SK-N-SH (cell line): ENCODE measurements around the gene MED8. TPM values are rescaled to one million over a fixed set of nuclear protein-coding genes. Genes with fewer than 3 reads are reported as not detected.

Experiments
- CTCF ChIA-PET: fragments of 300-600, 350-600 bp; formaldehyde crosslinking; extraction: SDS; loops from one replicate; lab custom pipeline; 2021; lab: Yijun Ruan, JAX
- POLR2A ChIA-PET: fragments of 350-600 bp; sonication (Branson Sonifier 250); formaldehyde crosslinking; extraction: SDS; loops from one replicate; lab custom pipeline; 2020; ENCODE audit warnings: antibody characterized with exemption, inconsistent platforms; lab: Yijun Ruan, JAX
- DNase-seq: peaks from one replicate; pipeline ENCODE4 v3.0.0; 2012
- H2AFZ ChIP-seq: fragments of 200-600 bp; sonication (generic); 2 replicates; pipeline ENCODE4 v1.8.1; 2016; ENCODE audit warnings: antibody characterized with exemption, mild to moderate bottlenecking, low read depth
- H3F3A ChIP-seq: fragments of 200-600 bp; sonication (generic); replicated peaks from 2 replicates; pipeline ENCODE3; 2016; ENCODE audit warnings: antibody characterized with exemption, mild to moderate bottlenecking; ENCODE audit not compliant: insufficient read depth
- H3K27ac ChIP-seq, 2 experiments: fragments of 200-500 bp in 1 of 2; fragments of 200-600 bp in 1 of 2; sonication (Bioruptor generic) in 1 of 2; sonication (generic), shearing (Covaris generic) in 1 of 2; 2 replicates each; pipeline versions ENCODE4 v1.5.1 to v1.6.1; 2014 to 2016; ENCODE audit warnings: low read depth in 2 of 2, inconsistent platforms in 1 of 2, low read length in 1 of 2, mild to moderate bottlenecking in 1 of 2, mixed read lengths in 1 of 2
- H3K27me3 ChIP-seq: fragments of 200-600 bp; sonication (generic), shearing (Covaris generic); 2 replicates; pipeline ENCODE4 v1.6.1; 2016; ENCODE audit warnings: mixed run types; ENCODE audit not compliant: insufficient read depth
- H3K36me3 ChIP-seq, 2 experiments: fragments of 200-500 bp in 1 of 2; fragments of 200-600 bp in 1 of 2; sonication (Bioruptor generic) in 1 of 2; sonication (generic) in 1 of 2; replicated peaks in 1 of 2; 2 replicates each; pipeline versions ENCODE3 to v1.5.1; 2014 to 2016; ENCODE audit warnings: low read length in 1 of 2, mild to moderate bottlenecking in 1 of 2; ENCODE audit not compliant: insufficient read depth in 2 of 2, control insufficient read depth in 1 of 2
- H3K4me1 ChIP-seq, 2 experiments: fragments of 200-500 bp in 1 of 2; fragments of 200-600 bp in 1 of 2; sonication (Bioruptor generic) in 1 of 2; sonication (generic), shearing (Covaris generic) in 1 of 2; 2 replicates each; pipeline versions ENCODE4 v1.5.1 to v1.6.1; 2014 to 2016; ENCODE audit warnings: low read depth in 1 of 2, low read length in 1 of 2, mixed run types in 1 of 2; ENCODE audit not compliant: insufficient read depth in 2 of 2, control insufficient read depth in 1 of 2
- H3K4me2 ChIP-seq: fragments of 200-600 bp; sonication (generic), shearing (Covaris generic); 2 replicates; pipeline ENCODE4 v1.6.1; 2017; ENCODE audit warnings: mixed run types
- H3K4me3 ChIP-seq, 2 experiments: fragments of 200-500 bp in 1 of 2; fragments of 200-600 bp in 1 of 2; sonication (Bioruptor generic) in 1 of 2; sonication (generic), shearing (Covaris generic) in 1 of 2; 2 replicates each; pipeline versions ENCODE4 v1.5.1 to v1.8.1; 2014 to 2016; ENCODE audit warnings: low read depth in 2 of 2, inconsistent platforms in 1 of 2, low read length in 1 of 2, mild to moderate bottlenecking in 1 of 2, mixed read lengths in 1 of 2, moderate library complexity in 1 of 2
- H3K79me2 ChIP-seq: fragments of 200-600 bp; sonication (generic); 2 replicates; pipeline ENCODE4 v1.8.1; 2017; ENCODE audit warnings: mild to moderate bottlenecking; ENCODE audit not compliant: insufficient read depth
- H3K9ac ChIP-seq: fragments of 200-600 bp; sonication (generic); 2 replicates; pipeline ENCODE4 v1.6.1; 2017; ENCODE audit warnings: mixed run types
- H3K9me2 ChIP-seq: fragments of 200-600 bp; sonication (generic); 2 replicates; pipeline ENCODE4 v1.6.1; 2017; ENCODE audit warnings: mixed run types
- H3K9me3 ChIP-seq: fragments of 200-600 bp; sonication (generic); 2 replicates; pipeline ENCODE4 v1.6.1; 2017; ENCODE audit warnings: mixed run types, mild to moderate bottlenecking, moderate library complexity
- H4K20me1 ChIP-seq: fragments of 200-600 bp; sonication (generic); 2 replicates; pipeline ENCODE4 v1.6.1; 2017; ENCODE audit warnings: mild to moderate bottlenecking, mixed run types; ENCODE audit not compliant: insufficient read depth
- CHD2 ChIP-seq: fragments of 150-350 bp; IDR thresholded peaks from 2 replicates; pipeline ENCODE4 v1.6.1; 2018; ENCODE audit warnings: low read length; ENCODE audit not compliant: partially characterized antibody
- ELF1 ChIP-seq: IDR thresholded peaks from 2 replicates; pipeline ENCODE4 v1.4.0; 2012
- EP300 ChIP-seq, 2 experiments: IDR thresholded peaks; 2 replicates each; pipeline versions ENCODE4 v1.4.0 to v1.6.1; 2012; ENCODE audit warnings: borderline replicate concordance in 1 of 2, low read depth in 1 of 2, low read length in 1 of 2
- FOXM1 ChIP-seq: IDR thresholded peaks from 2 replicates; pipeline ENCODE4 v1.4.0; 2012; ENCODE audit warnings: low read depth, mild to moderate bottlenecking
- GABPA ChIP-seq: IDR thresholded peaks from 2 replicates; pipeline ENCODE4 v1.4.0; 2012; ENCODE audit warnings: low read depth, mild to moderate bottlenecking
- JUND ChIP-seq: IDR thresholded peaks from 2 replicates; pipeline ENCODE4 v1.4.0; 2012
- MEF2A ChIP-seq: IDR thresholded peaks from 2 replicates; pipeline ENCODE4 v1.4.0; 2012; ENCODE audit warnings: low read depth, borderline replicate concordance
- MXI1 ChIP-seq: IDR thresholded peaks from 2 replicates; pipeline ENCODE4 v1.6.1; 2012; ENCODE audit warnings: mild to moderate bottlenecking, low read depth, low read length, improper control_type of control experiment
- NFIC ChIP-seq: IDR thresholded peaks from 2 replicates; pipeline ENCODE4 v1.4.0; 2012; ENCODE audit warnings: borderline replicate concordance
- NRF1 ChIP-seq: IDR thresholded peaks from 2 replicates; pipeline ENCODE4 v1.6.1; 2012; ENCODE audit warnings: low read depth, mild to moderate bottlenecking, low read length
- POLR2AphosphoS5 ChIP-seq: IDR thresholded peaks from 2 replicates; pipeline ENCODE4 v1.6.1; 2012; ENCODE audit warnings: low read depth, low read length
- RAD21 ChIP-seq: IDR thresholded peaks from 2 replicates; pipeline ENCODE4 v1.6.1; 2012; ENCODE audit warnings: mild to moderate bottlenecking, low read length
- RCOR1 ChIP-seq: fragments of 150-350 bp; IDR thresholded peaks from 2 replicates; pipeline ENCODE4 v1.6.1; 2017; ENCODE audit warnings: antibody characterized with exemption, low read length
- RFX5 ChIP-seq: IDR thresholded peaks from 2 replicates; pipeline ENCODE4 v1.6.1; 2012; ENCODE audit warnings: mild to moderate bottlenecking, improper control_type of control experiment, low read length
- RXRA ChIP-seq: IDR thresholded peaks from 2 replicates; pipeline ENCODE4 v1.4.0; 2012; ENCODE audit warnings: low read depth, mild to moderate bottlenecking, borderline replicate concordance
- SMC3 ChIP-seq: IDR thresholded peaks from 2 replicates; pipeline ENCODE4 v1.6.1; 2012; ENCODE audit warnings: low read depth, low read length, improper control_type of control experiment
- TCF12 ChIP-seq: IDR thresholded peaks from 2 replicates; pipeline ENCODE4 v1.4.0; 2012
- WGBS: methylation state at CpG from one replicate; pipeline ENCODE4 v1.1.6; 2017; ENCODE audit warnings: low lambda C conversion rate; 5-methylcytosine and 5-hydroxymethylcytosine counted together
- polyA plus RNA-seq, 3 experiments: library from polyadenylated mRNA; depleted of rRNA; stranded (reverse); fragments of >200 nt; gene quantifications; 2 replicates each; pipeline ENCODE4 v1.2.3, GENCODE V29; 2012
- TF ChIP-seq, protein P1 (sequence below): IDR thresholded peaks from 2 replicates; pipeline ENCODE4 v1.4.0; 2012; ENCODE audit warnings: low read depth
- TF ChIP-seq, protein P2 (sequence below): IDR thresholded peaks from 2 replicates; pipeline ENCODE4; 2012
- TF ChIP-seq, protein P3 (sequence below): fragments of 200-600 bp; sonication (generic); IDR thresholded peaks from 2 replicates; pipeline ENCODE4 v1.6.1; 2017; ENCODE audit warnings: antibody characterized with exemption, mild to moderate bottlenecking, moderate library complexity
- TF ChIP-seq, protein P4 (sequence below): fragments of 150-350 bp; IDR thresholded peaks from 2 replicates; pipeline ENCODE4 v1.6.1; 2017; ENCODE audit warnings: antibody characterized with exemption, low read length, low read depth, borderline replicate concordance
- TF ChIP-seq, protein P5 (sequence below): IDR thresholded peaks from 2 replicates; pipeline ENCODE4 v1.4.0; 2012; ENCODE audit warnings: low read depth, borderline replicate concordance

Gene MED8
- polyA plus RNA-seq, 1 of the 3 experiments (the other 2 are of a cell fraction), result 33.7 TPM

DNA sequence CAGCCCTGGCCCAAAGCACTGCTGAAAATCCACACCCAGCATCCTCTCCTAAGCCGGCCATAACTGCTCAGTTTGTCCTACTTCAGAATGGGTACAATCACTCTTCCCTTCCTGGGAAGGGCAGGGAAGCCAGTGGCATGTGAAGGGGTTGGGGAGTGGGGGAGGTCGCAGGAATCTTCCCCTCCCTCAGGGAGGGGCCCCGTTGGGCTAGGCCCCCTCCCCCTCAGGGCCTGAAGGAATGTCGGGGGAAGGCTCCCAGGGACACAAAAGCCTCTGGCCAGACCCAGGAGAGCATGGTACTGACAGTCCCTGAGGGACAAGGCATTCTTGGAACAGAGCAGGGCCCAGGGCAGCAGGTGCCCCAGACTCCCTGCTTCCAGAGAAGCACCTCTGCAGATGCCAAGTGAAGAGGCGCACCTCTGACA is 23.0 kb downstream of the MED8 start:
- DNase-seq, result no peak
- Histone ChIP-seq H3K9me3 (no peaks in the 10 kb centered on the region), H3K4me1 (peaks cover 13 to 15% of the 10 kb centered on the region in 2 experiments; a peak in 3 of 4 replicates), H4K20me1 (no peaks in the 10 kb centered on the region), H3K9me2 (no peaks in the 10 kb centered on the region), H3K79me2 (peaks cover 82% of the 10 kb centered on the region), H3K27me3 (no peaks in the 10 kb centered on the region), H3K9ac (peak overlapping the region; percentile 75), H3K27ac (no peak overlapping the region), H3K4me3 (peak overlapping the region; percentile 66 to 73), H3F3A (peaks cover 41% of the 10 kb centered on the region), H2AFZ (no peak overlapping the region), H3K4me2 (peak overlapping the region; percentile 81), H3K36me3 (peaks cover 34 to 38% of the 10 kb centered on the region in 2 experiments)
- TF ChIP-seq, protein P1, sequence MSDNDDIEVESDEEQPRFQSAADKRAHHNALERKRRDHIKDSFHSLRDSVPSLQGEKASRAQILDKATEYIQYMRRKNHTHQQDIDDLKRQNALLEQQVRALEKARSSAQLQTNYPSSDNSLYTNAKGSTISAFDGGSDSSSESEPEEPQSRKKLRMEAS, result no peak
- TF ChIP-seq, protein P2, sequence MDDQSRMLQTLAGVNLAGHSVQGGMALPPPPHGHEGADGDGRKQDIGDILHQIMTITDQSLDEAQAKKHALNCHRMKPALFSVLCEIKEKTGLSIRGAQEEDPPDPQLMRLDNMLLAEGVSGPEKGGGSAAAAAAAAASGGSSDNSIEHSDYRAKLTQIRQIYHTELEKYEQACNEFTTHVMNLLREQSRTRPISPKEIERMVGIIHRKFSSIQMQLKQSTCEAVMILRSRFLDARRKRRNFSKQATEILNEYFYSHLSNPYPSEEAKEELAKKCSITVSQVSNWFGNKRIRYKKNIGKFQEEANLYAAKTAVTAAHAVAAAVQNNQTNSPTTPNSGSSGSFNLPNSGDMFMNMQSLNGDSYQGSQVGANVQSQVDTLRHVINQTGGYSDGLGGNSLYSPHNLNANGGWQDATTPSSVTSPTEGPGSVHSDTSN, result no peak
- TF ChIP-seq TCF12 (no peak), GABPA (no peak), CHD2 (no peak), RAD21 (no peak), ELF1 (no peak), FOXM1 (no peak)
- ChIA-PET CTCF (no interaction called here), POLR2A (no interaction called here)
- 48% methylated on average over 4 of the region's 5 CpGs for WGBS

DNA sequence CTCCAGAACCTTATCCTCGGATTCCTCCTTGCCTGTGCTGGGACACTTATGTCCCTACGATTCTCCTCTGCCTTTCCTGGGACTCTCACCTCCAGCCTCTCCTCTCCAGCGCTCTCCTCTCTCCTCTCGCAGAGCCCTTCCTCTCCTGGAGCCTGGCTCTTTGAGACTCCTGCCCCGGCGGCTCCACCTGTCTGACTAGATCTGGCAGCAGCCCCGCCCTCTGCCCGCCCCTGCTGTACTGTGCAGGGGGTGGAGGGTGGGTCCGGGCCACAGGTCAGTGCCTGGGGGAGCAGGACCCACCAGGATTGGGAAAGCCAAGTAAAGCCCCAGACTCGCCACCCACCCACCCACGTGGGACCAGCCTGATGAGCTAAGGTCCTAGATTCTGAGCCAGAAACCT is 23.4 kb downstream of the MED8 start:
- no peak overlapping the region for H2AFZ ChIP-seq
- peak overlapping the region in 1 of 2 experiments; percentile 73; a peak in 3 of 4 replicates for H3K4me3 ChIP-seq
- DNase-seq, result no peak
- peaks cover 85% of the 10 kb centered on the region for H3K79me2 ChIP-seq
- H3F3A ChIP-seq, result peaks cover 38% of the 10 kb centered on the region
- CTCF ChIA-PET, result no interaction called here
- no peaks in the 10 kb centered on the region for H3K9me3 ChIP-seq
- peaks cover 14 to 15% of the 10 kb centered on the region in 2 experiments; a peak in 3 of 4 replicates for H3K4me1 ChIP-seq
- H3K27ac ChIP-seq, result no peak overlapping the region
- no peaks in the 10 kb centered on the region for H3K27me3 ChIP-seq
- peak overlapping the region; percentile 81 for H3K4me2 ChIP-seq
- H3K36me3 ChIP-seq, result peaks cover 38 to 41% of the 10 kb centered on the region in 2 experiments
- H4K20me1 ChIP-seq, result no peaks in the 10 kb centered on the region
- POLR2A ChIA-PET, result no interaction called here
- WGBS, result 90% methylated on average over 9 of the region's 11 CpGs
- no peaks in the 10 kb centered on the region for H3K9me2 ChIP-seq
- H3K9ac ChIP-seq, result peak overlapping the region; percentile 75
- no peak for TF ChIP-seq SMC3
- no peak for TF ChIP-seq RAD21
- no peak for TF ChIP-seq NRF1
- TF ChIP-seq, protein P3, sequence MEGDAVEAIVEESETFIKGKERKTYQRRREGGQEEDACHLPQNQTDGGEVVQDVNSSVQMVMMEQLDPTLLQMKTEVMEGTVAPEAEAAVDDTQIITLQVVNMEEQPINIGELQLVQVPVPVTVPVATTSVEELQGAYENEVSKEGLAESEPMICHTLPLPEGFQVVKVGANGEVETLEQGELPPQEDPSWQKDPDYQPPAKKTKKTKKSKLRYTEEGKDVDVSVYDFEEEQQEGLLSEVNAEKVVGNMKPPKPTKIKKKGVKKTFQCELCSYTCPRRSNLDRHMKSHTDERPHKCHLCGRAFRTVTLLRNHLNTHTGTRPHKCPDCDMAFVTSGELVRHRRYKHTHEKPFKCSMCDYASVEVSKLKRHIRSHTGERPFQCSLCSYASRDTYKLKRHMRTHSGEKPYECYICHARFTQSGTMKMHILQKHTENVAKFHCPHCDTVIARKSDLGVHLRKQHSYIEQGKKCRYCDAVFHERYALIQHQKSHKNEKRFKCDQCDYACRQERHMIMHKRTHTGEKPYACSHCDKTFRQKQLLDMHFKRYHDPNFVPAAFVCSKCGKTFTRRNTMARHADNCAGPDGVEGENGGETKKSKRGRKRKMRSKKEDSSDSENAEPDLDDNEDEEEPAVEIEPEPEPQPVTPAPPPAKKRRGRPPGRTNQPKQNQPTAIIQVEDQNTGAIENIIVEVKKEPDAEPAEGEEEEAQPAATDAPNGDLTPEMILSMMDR, result no peak
- no peak for TF ChIP-seq JUND
- TF ChIP-seq MXI1, result no peak
- TF ChIP-seq EP300 (IDR thresholded peaks at IDR 0.05; ENCODE audit: borderline replicate concordance in 1 of 2, low read depth in 1 of 2, low read length in 1 of 2), result no peak
- TF ChIP-seq POLR2AphosphoS5, result no peak
- TF ChIP-seq MEF2A, result no peak
- TF ChIP-seq CHD2, result no peak
- TF ChIP-seq ELF1, result no peak
- TF ChIP-seq, protein P4, sequence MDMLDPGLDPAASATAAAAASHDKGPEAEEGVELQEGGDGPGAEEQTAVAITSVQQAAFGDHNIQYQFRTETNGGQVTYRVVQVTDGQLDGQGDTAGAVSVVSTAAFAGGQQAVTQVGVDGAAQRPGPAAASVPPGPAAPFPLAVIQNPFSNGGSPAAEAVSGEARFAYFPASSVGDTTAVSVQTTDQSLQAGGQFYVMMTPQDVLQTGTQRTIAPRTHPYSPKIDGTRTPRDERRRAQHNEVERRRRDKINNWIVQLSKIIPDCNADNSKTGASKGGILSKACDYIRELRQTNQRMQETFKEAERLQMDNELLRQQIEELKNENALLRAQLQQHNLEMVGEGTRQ, result no peak
- no peak for TF ChIP-seq TCF12
- TF ChIP-seq RXRA, result no peak
- TF ChIP-seq RFX5, result no peak
- TF ChIP-seq, protein P5, sequence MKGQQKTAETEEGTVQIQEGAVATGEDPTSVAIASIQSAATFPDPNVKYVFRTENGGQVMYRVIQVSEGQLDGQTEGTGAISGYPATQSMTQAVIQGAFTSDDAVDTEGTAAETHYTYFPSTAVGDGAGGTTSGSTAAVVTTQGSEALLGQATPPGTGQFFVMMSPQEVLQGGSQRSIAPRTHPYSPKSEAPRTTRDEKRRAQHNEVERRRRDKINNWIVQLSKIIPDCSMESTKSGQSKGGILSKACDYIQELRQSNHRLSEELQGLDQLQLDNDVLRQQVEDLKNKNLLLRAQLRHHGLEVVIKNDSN, result no peak
- TF ChIP-seq NFIC, result no peak
- no peak for TF ChIP-seq RCOR1
